Heart right ventricle (tissue), 16 donors: ENCODE data around the gene FGFRL1. TPM values are rescaled to one million over a fixed set of nuclear protein-coding genes. Genes with fewer than 3 reads are reported as not detected.

Experiments used
- ATAC-seq, 8 donors: fragments of 200-7000 bp; cut with Tn5 transposase; one replicate each; pipeline ENCODE4 v1.9.1; 2020; ENCODE audit warnings: mild to moderate bottlenecking in 8 of 8, moderate library complexity in 8 of 8, moderate number of reproducible peaks in 1 of 8
- DNase-seq, 2 donors: peaks; one replicate each; pipeline ENCODE4 v3.0.0-alpha.2; 2020
- H3K27ac ChIP-seq, 10 donors: fragments of 200-600 bp; sonication (generic) in 2 of 10; one replicate each; pipeline versions ENCODE4 v1.5.0 to v1.8.0; 2020 to 2022; ENCODE audit warnings: mild to moderate bottlenecking in 3 of 10
- H3K27me3 ChIP-seq, 7 donors: fragments of 200-600 bp; one replicate each; pipeline ENCODE4 v1.8.0; 2021 to 2022; ENCODE audit warnings: mild to moderate bottlenecking in 2 of 7
- H3K36me3 ChIP-seq, 9 donors: fragments of 200-600 bp; sonication (generic) in 1 of 9; one replicate each; pipeline versions ENCODE4 v1.5.0 to v1.8.0; 2020 to 2022; ENCODE audit warnings: mild to moderate bottlenecking in 2 of 9
- H3K4me1 ChIP-seq, 9 donors: fragments of 200-600 bp; sonication (generic) in 1 of 9; one replicate each; pipeline versions ENCODE4 v1.5.0 to v1.8.0; 2020 to 2022; ENCODE audit warnings: mild to moderate bottlenecking in 4 of 9
- H3K4me3 ChIP-seq, 10 donors: fragments of 200-600 bp; sonication (generic) in 2 of 10; one replicate each; pipeline versions ENCODE4 v1.5.0 to v1.8.0; 2020 to 2022; ENCODE audit warnings: mild to moderate bottlenecking in 7 of 10, moderate library complexity in 2 of 10
- H3K9me3 ChIP-seq, 11 donors: fragments of 200-600 bp in 10 of 11; sonication (generic) in 2 of 11; one replicate each; pipeline versions ENCODE4 v1.5.0 to v1.8.0; 2013 to 2022; ENCODE audit warnings: mild to moderate bottlenecking in 2 of 11, control low read depth in 1 of 11, moderate library complexity in 1 of 11
- WGBS, 2 donors: extraction: QIAGEN DNeasy Blood & Tissue Kit; methylation state at CpG; one replicate each; pipeline ENCODE4 v1.1.7; 2013; ENCODE audit warnings: inconsistent platforms in 1 of 2; 5-methylcytosine and 5-hydroxymethylcytosine counted together
- intact Hi-C, 10 donors: fragments of 100-400 bp; cut with DNase I; formaldehyde crosslinking; loops; one replicate each; pipeline versions ENCODE4 v1.11.1 to v1.14.2; 2022
- polyA plus RNA-seq, 2 donors: library from polyadenylated mRNA; stranded (reverse); fragments of 200-250 nt; gene quantifications; one replicate each; pipeline ENCODE4 v1.2.3, GENCODE V29; 2013
- total RNA-seq, 10 donors: library from RNA; stranded (reverse); fragmentation: NEBNext Ultra II Directional in 3 of 10; extraction: Animal tissue kit (Norgen Biotek cat#: 25700) in 3 of 10; gene quantifications; one replicate each; pipeline versions ENCODE4 v1.2.1 to v1.2.4, GENCODE V29; 2021 to 2023
- TF ChIP-seq, protein P1 (sequence below), 9 donors: fragments of 200-600 bp; sonication (generic) in 2 of 9; IDR thresholded peaks; one replicate each; pipeline versions ENCODE4 v1.5.0 to v1.8.0; 2021 to 2022; ENCODE audit warnings: antibody characterized with exemption in 9 of 9, mild to moderate bottlenecking in 5 of 9, moderate library complexity in 1 of 9
- donor health status: Arrhythmogenic right ventricular cardiomyopathy.
- donor health status: ischemic (EF 13 %, LVEDD 7.1; RV severe dilation, severe dysfunction).
- donor health status: healthy with polysubstance abuse.
- donor health status: DM: no; HTN: yes; CAD: no.
- donor health status: DM: no; HTN: no; CAD: no.
- donor health status: ischemic (EF 25% LVEDD 6.9; RV normal size, moderate dysfunction).
- donor health status: ischemic (EF 25% LVEDD 5.7; RV mildly dilated, moderate dysfunction).
- donor health status: healthy.
- donor health status: DM: yes; HTN: yes; CAD: no.
- donor health status: Ischemic cardiomyopathy.
- donor health status: ischemic (EF 35%, LVEDD 5.7; RV mildly dilated, moderate dysfunction).
- donor health status: nonischemic (EF 11% LVEDD 7.7; RV severe dilation, severe dysfunction).
- donor health status: DM: yes; HTN: yes; CAD: no.
- donor health status: PGD.
- donor health status: ischemic (EF 29% LVEDD 5.4; RV normal size, mild dysfunction).
- donor health status: nonischemic (EF 23%, LVEDD 6.1; RV moderate dilation, normal function).

The FGFRL1 gene
- total and polyA plus RNA-seq, 12 donors: 17.1 to 36.6 (median 26.0) TPM

DNA sequence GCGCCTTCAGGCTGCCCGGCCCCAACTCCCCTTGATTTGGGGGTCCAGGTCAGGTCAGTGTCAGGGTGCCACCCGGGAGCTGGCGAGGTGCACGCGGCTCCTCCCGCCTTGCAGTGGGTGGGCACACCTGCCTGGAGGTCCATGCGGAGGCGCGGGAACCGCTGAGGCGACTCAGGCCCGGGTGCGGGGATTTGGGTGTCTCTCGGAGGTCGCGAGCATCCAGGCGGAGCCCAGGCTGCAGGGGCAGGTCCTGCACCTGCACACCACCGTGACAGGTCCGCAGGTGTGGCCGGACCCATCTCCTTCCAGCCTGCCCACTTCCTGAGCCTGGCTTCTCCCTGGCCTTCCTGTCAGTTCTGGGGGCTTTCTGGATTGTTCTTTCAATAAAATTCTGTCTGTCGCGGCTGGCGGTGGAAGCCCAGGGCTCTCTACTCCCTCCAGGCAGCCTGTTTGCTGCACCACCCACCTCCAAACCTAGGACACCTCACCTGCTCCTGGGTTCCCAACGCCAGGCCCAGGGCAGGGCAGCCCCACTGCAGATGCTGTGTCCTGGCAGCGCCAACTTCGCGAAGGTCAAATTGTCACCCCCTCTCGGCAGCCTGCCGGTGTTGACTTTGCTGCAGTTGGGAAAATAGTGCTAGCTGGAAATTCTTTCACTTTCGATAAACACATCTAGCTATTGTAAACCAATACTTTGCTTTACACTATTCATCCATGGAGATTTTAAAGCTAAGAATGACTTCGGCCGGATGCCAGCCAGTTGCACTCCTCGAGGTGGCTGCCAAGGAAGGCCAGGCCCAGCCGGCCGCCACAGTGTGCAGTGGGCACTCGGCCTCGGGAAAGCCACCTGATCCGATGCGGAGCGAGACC is 35.9 kb downstream of the FGFRL1 start:
- Histone ChIP-seq H3K9me3 (no peaks in the 10 kb centered on the region), H3K36me3 (no peaks in the 10 kb centered on the region), H3K27me3 (peaks cover 0 to 68% (median 52%) of the 10 kb centered on the region in 7 donors), H3K4me1 (peaks cover 2 to 28% (median 21%) of the 10 kb centered on the region in 9 donors), H3K4me3 (peak overlapping the region in 7 of 10 donors; percentile 4 to 27 (median 17)), H3K27ac (peak overlapping the region in 2 of 10 donors; percentile 44 to 56)
- WGBS, 2 donors: 64 to 68% methylated on average over 41 of the region's 41 CpGs
- DNase-seq (peak in 1 of 2 donors; percentile 17), ATAC-seq (no peak)
- intact Hi-C loops: no loop called here
- TF ChIP-seq, protein P1, sequence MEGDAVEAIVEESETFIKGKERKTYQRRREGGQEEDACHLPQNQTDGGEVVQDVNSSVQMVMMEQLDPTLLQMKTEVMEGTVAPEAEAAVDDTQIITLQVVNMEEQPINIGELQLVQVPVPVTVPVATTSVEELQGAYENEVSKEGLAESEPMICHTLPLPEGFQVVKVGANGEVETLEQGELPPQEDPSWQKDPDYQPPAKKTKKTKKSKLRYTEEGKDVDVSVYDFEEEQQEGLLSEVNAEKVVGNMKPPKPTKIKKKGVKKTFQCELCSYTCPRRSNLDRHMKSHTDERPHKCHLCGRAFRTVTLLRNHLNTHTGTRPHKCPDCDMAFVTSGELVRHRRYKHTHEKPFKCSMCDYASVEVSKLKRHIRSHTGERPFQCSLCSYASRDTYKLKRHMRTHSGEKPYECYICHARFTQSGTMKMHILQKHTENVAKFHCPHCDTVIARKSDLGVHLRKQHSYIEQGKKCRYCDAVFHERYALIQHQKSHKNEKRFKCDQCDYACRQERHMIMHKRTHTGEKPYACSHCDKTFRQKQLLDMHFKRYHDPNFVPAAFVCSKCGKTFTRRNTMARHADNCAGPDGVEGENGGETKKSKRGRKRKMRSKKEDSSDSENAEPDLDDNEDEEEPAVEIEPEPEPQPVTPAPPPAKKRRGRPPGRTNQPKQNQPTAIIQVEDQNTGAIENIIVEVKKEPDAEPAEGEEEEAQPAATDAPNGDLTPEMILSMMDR (IDR thresholded peaks at IDR 0.05): no peak

GRCh38 chr4:1047976-1048772 is 36.7 kb downstream of the FGFRL1 start:
- Histone ChIP-seq H3K36me3 (no peaks in the 10 kb centered on the region), H3K4me1 (peaks cover 2 to 29% (median 21%) of the 10 kb centered on the region in 9 donors), H3K27ac (peak overlapping the region in 1 of 10 donors; percentile 56), H3K27me3 (peaks cover 0 to 75% (median 59%) of the 10 kb centered on the region in 7 donors), H3K9me3 (no peaks in the 10 kb centered on the region), H3K4me3 (peak overlapping the region in 2 of 10 donors; percentile 23 to 27)
- no peak for DNase-seq
- intact Hi-C loops: no loop called here
- no peak for ATAC-seq
- TF ChIP-seq, protein P1 (IDR thresholded peaks at IDR 0.05): no peak
- 76 to 78% methylated on average over 33 to 34 of the region's 34 CpGs for WGBS, 2 donors

DNA sequence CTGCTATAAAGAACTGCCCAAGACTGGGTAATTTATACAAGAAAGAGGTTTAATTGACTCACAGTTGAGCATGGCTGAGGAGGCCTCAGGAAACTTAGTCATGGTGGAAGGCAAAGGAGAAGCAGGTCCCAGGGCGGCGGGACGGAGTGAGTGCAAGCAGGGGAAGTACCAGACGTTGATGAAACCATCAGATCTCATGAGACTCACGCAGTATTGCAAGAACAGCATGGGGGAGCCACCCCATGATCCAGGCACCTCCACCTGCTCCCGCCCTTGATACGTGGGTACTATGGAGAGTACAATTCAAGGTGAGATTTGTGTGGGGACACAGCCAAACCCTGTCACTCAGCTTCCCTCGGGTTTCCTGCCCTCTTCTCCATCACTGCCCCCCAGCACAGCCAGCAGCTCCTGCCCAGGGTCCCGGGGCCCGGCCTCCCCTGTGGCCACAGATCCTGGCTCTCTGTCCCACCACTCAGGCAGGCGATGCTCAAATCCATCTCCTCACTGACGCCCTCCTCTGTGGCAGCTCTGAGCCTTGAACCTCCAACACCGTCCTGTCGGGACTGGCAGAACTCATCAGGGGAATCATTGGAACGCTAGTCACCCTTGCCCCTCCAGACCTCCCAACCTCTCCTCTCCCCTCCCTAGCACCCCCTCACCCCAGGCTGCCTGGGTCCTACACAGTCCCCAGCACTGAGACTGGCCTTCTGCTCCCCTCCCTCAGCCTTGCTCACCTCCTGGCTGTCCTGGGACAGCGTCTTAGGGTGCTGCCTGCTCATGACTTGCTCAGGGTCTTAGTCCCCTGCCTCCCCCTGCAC is 37.6 kb downstream of the FGFRL1 start:
- peaks cover 0 to 23% (median 14%) of the 10 kb centered on the region in 9 donors for H3K4me1 ChIP-seq
- TF ChIP-seq, protein P1 (IDR thresholded peaks at IDR 0.05): no peak
- H3K27me3 ChIP-seq: peaks cover 0 to 70% (median 53%) of the 10 kb centered on the region in 7 donors
- 83 to 86% methylated on average over 16 of the region's 16 CpGs for WGBS, 2 donors
- no peak overlapping the region for H3K27ac ChIP-seq
- DNase-seq: no peak
- no peaks in the 10 kb centered on the region for H3K9me3 ChIP-seq
- intact Hi-C loops: no loop called here
- H3K36me3 ChIP-seq: no peaks in the 10 kb centered on the region
- ATAC-seq: no peak
- no peak overlapping the region for H3K4me3 ChIP-seq

DNA sequence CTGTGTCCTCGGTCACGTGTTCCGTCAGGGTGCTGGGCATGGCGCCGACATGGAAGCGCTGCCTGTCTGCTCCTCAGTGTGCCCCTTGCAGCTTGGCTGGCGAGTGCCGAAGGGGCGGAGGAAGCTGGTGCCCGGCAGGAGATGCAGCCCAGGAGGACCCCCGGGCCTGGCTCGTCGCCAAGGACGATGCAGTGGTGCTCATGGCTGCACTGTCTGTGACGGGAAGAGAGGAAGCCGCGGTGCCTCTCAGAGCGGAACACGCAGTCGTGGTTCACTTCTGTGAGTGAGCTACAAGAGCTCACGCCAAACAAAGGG is 38.1 kb downstream of the FGFRL1 start:
- peaks cover 0 to 18% (median 10%) of the 10 kb centered on the region in 9 donors for H3K4me1 ChIP-seq
- WGBS, 2 donors: 83 to 86% methylated on average over 21 of the region's 21 CpGs
- ATAC-seq (no peak), DNase-seq (no peak)
- peaks cover 0 to 64% (median 47%) of the 10 kb centered on the region in 7 donors for H3K27me3 ChIP-seq
- H3K4me3 ChIP-seq: no peak overlapping the region
- H3K9me3 ChIP-seq: no peaks in the 10 kb centered on the region
- H3K27ac ChIP-seq: no peak overlapping the region
- TF ChIP-seq, protein P1 (IDR thresholded peaks at IDR 0.05): no peak
- intact Hi-C loops: no loop called here
- no peaks in the 10 kb centered on the region for H3K36me3 ChIP-seq
